Stimulated activated CD4-positive, alpha-beta T cell treated with anti-CD3 and anti-CD28 coated beads, TNF-alpha, amount 100 ng/mL, for 24 hours (primary cell): ENCODE data around the gene GFOD1.

Source experiments
- DNase-seq, 3 experiments: peaks; one replicate each; pipeline ENCODE4 v3.0.0-alpha.2; 2020; ENCODE audit warnings: low read depth in 3 of 3

GFOD1 gene

DNA sequence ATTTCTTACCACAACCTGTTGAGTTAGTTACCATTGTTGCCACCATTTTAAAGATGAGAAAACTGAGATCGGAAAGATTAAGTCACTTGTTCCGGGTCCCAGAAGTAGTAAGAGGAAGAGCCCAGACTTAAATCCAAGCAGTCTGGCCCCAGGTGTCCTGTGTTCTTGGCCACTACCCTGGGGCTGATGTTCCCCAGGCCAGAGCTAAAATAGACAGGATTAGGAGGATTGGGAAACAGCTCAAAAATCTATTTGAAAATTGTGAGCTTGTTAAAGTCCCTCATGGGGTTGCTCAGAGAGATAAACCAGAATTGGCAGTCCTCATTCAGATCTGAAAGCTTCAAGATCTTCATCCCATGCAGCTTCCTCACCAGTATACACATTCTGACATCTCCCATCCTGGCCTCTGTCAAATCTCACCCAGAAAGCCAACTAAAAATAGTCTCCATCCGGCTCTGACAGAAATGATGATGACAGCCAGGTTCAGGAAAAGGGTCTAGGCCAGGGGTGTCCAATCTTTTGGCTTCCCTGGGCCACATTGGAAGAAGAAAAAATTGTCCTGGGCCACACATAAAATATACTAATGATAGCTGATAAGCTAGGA, 62.0 kb downstream of the GFOD1 start:
- no peak for DNase-seq

DNA sequence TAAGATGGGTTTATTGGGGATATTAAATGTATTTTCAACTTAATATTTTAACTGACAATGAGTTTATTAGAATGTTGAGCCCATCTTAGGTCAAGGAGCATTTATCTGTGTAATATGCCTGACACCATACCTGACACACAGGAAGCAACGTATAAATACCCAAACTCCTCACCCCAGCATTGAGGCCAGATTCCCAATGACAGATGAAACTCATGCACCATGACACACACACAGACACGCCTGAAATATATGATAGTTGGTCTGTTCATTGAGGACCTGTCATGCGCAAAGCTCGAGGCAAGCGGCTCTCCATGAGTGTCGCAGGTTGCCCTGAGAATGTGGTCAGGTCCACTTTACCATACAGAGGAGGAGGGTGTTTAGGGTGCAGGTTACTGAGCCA, 64.1 kb downstream of the GFOD1 start:
- DNase-seq, result no peak

DNA sequence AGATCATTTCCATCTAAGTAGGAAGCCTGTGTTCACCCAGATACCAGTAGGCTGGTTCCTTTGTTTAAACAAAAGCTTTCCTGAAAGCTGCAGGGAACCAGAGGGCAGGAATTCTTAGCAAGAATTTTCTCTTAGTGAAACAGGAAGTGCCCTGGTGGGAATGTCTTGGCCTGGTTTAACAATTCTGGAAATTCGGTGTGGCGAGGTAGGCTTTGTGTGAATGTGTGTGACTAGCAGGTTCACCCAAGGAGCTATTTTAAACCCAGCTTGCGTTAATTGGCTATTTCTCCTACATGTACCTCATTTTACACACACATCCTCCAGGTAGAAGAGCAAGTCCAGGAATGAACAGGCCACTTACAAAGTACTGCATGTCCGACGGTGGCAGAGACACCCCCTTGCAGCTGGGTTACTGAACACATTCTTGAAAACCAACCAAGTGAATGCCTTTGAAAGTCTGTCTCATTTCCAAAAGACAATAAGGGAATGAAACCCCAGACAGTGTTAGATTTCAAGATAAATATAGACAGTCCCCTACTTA, 64.6 kb downstream of the GFOD1 start:
- no peak for DNase-seq

DNA sequence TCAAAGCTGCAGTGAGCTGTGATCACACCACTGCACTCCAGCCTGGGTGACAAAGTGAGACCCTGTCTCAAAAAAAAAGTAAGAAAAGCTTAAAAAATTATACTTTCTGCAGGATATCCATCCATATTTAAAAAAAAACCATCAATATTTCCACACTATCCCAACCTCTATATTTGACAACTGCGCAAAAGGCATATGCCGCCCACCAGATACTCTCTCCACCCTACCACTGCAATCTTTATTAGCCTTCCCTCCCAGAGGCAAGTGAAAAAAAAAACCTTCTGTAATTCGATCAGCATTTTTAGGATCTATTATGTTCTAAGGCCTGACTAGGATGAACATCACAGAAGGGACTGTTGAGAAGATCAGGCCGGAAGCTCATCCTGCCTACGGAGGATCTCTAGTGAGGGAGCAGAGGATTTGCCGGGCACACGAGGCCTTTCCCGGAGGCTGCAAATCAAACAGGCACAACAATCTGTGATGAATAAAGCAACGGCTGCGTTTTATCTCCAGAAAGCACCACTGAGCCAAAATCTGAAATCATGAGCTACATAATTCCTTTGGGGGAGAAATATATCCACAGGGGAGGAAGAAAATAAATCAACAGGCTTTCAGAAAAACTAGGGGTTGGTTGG, 65.9 kb downstream of the GFOD1 start:
- no peak for DNase-seq

DNA sequence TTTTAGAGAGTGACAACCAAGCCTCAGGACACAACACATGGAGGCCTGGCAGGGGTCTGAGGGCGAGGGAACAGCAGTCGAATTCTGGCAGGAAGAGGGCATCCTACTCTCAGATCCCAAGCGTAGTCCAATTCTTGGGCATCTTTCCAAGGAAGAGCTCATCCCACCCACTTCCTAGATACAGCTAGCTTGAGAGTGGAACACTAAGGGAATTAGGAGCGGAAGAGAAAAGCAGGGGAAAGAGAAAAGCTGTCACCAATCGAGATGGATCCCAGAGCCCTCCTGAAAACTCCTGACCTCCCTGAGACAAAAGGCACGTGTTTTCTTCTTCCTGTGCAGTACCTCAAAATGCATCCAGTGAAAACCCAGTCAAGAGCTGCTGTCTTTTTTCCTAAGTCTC, 67.1 kb downstream of the GFOD1 start:
- DNase-seq, result no peak

DNA sequence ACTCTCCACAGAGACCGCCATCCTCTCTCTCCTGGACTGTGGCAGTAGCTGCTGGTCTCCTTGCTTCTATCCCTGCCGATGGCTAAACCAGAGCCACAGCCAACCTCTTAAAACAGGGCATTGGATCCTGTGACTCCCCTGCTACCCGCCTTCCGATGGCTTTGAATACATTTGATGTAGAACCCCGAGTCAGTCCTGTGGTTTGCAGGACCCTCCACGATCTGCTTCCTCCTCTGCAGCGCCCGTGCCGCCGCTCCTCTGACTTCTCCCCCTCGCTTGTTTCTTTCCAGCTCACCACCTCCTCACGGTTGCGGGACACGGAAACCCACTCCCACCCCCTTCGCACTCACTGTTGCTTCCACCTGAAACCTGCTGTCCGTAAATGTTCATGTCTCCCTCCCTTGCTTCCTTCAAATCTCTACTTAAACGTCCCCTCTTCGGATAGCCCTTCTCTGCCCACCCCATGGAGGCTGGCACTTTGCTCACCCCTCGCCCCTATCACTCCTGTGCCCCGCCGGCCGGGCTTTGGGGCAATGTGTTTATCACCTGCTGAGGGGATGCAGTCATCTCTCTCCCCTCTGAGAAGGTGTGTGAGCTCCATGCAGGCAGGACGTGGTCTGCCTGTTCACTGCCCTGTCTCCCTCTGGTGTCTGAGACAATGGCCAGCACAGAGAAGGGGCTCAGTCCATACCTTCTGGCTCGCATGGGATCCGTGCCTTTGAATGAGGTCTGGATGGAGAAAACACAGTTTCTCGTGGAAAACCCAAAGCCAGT, 67.8 kb downstream of the GFOD1 start:
- no peak for DNase-seq

DNA sequence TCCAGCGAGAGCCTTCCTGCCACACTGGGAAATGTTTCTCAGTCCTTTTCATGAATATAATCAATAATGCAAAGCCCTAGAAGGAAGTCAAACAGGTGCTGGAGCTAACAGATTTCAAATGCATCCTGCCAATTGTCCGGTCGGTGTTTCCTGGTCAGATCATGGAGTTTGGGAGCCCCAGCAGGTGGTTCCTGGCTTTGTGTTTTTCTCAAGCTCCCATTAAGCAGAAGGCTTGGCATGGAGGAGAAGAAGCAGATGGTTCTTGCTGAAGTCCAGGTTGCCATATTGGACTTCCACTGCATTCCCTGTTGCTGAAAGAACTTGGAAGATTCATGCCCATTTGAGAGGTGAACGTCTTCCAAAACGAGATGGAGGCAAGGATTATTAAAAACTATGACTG, 68.6 kb downstream of the GFOD1 start:
- DNase-seq, result no peak

DNA sequence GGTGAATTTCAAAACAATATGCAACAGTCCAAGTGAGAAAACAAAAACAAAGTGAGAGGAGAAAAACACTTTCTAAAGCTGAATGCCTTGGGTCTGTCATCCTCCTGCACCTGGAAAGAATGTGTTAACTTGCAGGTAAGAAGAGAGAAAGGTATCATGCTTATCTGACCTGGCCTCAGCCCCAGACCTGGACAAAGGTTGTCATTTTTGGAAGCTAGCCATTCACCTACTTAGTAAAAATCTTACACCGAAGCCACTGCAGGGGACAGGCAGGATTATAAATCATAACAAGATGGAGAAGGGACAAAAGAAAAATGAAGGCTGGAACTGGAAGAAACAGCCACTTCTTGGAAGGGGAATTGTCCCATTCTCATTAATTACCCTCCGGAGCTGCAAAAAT, 69.4 kb downstream of the GFOD1 start:
- DNase-seq, result no peak

DNA sequence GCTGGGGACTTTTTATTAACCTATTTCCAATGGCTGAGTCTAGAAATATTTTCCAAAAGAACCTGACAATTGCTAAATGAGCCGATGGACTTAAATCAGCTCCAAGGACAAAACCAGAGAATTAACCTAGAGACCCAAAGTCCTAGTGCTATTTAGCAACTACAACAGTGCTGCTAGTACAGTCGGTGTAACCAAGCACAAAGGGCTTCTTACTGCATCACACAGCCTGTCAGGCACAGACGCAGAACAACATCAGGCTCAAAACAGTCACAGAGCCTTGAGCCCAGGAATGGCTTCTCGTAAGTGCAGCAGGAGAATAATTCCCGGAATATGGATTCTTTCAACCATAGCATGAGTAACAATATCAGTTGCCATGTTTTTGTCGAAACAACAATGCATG, 70.0 kb downstream of the GFOD1 start:
- no peak for DNase-seq

DNA sequence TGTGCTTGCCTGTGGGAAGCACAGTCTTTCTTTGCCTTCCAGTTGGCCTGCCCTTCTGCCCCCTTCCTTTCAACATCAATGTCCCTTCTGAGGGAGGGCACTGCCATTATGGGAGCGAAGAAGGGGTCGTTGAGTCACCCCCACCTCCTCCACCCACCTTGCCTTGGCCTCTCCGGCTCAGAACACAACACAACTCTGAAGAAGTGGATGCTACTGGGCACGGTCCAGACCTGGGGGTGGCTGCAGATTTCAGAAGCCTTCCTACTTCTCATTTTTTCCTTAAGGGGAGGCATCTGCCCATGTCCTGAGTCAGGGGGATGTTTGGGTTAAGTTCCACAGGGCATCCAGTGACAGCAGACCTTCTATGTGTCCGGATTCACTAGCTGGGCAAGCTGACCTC, 72.1 kb downstream of the GFOD1 start:
- DNase-seq, result no peak

DNA sequence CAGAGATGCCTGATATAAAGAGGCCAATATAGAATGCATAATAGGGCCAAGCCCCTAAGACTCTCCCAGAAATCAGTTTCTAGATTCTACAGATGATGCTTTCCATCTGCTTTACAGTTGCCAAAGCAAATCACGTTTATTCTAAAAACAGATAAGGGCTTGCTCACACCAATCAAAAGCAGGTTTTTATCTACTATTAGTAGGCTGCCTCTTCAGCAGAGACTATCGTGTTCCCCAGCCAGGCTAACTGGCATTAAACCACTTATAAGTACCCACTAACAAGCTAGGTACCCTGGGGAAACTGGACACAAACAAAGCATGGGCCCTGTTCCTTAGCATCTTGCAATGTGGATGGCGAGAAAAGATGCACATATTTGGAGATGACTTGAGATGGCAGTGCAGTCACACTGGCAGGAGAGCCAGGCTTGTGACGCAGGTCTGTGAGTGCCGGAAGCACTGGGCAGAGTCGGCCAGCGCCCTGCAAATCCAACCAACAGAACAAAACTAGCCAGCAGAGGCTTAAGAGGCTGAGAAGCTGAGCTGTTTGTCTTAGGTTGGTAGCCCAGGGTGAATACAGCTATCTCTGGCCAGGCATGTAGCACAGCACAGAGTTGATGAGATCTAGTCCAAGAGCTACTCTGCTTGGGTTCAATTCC, 73.4 kb downstream of the GFOD1 start:
- no peak for DNase-seq

DNA sequence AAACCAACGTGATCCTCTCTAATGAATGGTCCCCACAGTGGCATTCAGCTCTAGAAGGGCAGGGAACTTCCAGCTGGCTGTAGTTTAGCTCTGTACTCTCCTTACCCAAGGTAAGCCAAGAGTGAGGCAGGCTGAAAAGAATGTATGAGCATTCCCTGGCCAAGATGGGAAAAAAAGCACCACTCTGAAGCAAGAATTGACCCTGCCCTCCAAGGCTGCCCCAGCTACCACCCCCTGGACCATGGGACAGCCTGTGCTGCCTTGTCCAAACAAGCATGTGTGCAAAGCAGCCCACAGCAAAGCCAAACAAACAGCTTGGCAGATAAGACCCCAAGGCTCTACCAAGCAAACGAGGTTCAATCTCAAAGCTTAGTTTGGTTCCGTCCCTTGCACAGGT, 73.9 kb downstream of the GFOD1 start:
- DNase-seq, result no peak

DNA sequence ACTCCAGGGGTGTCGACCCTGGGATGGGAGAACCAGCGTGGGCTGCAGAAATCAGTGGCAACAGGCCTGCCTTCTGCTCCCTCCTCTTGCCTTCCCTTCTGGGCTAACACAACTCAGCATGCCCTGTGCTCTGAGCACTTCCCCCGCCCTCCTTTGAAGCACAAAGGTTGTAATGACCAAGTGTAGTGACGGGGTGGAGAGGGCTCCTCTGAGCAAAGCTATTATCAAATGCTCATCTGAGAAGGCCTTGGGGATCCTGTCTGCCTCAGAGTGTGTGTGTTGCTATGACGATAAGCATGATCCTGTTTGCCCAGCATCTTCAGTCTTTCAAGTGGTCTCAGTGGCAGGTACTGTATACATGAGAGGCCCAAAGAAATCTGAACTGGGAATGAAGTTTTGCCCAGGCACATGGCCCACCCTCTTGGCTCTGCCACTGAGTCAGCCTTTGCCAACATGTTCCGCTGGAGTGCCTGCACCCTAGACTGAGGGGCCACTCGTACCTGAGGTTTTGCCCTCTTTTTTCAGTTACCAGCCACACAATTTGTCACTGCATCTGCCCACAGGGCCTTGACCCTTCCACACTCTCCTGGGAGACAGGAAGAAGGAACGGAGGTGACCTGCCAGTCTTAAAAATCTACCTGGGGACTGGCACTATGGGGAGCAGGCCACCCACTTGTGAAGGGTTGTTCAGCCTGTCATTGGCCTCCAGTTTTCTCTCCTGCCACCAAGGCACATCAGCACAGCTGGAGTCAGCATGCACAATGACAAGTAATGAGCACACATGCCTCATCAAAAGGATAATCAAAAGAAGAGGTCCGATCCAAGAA, 74.5 kb downstream of the GFOD1 start:
- no peak for DNase-seq

DNA sequence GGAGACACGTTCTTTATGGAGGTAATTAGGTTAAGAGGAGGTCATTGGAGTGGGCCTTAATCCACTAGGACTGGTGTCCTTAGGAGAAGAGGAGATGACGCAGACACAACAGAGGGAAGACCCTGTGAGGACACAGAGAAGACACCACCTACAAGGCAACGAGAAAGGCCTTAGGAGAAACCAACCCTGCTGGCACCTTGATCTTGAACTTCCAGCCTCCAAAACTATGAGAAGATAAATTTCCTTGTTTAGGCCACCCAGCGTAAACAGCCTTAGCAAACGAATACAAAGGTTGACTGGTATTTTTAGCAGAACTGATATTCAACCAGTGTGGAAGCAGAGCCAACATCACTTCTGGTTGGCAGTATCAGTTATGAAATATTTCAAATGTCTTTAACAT, 75.2 kb downstream of the GFOD1 start:
- no peak for DNase-seq

DNA sequence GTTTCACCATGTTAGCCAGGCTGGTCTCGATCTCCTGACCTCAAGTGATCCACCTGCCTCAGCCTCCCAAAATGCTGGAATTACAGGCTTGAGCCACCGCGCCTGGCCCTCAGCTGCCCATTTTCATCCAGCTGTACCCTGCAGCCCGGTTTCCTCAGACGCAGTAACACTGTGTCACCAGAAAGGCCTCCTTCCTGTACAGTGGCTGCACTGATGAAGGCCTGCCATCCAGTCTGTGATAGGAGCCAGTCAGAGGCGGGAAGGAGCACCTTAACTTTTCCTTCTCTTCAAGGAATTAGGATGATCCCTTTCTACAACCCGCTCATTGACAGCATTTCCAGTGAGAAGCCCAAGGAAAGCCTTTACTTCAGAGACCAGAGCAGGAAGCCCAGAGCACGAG, 75.9 kb downstream of the GFOD1 start:
- DNase-seq, result no peak

DNA sequence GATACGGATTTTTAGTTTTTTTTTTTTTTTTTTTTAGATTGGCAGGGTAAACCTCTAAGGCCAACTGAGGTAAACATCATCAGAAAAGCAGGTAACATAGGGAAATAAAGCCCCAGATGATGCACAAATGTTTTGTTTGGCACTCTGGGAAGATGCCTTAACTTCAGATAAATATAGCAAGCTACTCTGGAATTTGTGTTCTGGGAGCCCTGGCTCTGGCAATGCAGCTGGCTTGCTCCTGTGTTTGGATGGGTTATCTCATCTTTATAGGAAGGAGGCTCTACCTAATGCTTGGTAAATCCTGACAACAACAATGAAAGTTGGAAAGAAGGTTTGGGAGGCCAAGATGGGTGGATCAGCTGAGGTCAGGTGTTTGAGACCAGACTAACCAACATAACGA, 77.4 kb downstream of the GFOD1 start:
- no peak for DNase-seq

DNA sequence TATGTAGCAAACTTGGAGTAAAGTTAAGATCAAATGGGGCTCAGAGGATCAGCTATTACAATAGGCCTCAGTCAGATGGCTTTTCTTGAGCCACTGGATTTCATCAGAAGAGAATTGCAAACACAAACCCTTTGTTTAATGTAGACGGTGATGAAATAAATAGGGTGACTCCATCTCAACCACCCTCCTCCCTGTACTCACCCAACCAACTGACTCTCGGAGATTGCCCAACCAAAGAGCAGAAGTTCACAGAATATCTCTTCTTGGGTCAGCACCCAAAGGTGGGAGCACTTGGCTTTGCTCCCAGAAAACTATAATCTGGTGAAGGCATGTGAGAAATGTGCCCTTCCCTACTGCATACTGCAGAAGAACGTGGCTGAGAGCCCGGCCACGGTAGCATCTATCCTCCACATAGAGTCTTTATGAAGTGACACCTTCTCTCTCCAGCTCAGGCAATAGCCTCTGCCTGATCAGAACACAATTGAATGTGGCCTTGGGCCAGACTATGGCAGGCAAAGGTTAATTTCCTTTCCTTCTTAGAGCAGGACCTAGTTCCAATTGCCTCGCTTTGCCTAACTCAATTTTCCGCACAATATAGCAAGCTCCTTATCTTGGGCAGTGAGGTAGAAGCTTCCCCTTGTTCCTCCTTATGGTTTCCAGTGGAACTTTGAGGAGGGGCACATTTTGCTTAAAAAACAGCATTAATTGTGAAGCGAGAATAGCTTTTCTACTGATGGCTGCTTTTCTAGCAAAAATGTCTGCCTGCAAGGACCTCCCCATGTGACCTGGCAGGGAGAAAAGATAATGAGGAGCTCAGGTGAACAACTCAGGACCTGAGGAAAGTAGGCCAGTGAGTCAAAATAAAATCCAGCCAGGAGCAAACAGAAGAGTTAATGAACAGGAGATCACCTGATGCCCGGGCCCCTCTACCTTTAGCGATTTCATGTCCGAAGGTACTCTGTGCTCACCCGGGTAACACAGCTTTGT, 79.4 kb downstream of the GFOD1 start:
- no peak for DNase-seq

DNA sequence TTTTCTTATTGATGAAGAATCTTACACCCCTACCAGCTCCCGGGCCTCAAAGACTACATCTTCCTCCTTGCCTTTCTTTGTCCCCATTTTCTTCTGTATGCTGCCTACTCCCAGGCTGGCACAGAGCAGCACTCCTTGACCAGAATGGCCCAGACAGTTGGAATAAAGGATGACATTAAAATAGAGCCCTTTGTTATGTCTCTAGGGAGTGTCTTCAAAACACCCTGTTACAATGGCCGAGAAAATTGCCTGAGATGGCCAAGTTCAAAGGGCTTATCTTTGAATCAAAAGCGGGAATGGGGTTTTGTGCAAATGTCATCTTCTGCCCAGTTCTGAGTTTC, 80.1 kb downstream of the GFOD1 start:
- no peak for DNase-seq

DNA sequence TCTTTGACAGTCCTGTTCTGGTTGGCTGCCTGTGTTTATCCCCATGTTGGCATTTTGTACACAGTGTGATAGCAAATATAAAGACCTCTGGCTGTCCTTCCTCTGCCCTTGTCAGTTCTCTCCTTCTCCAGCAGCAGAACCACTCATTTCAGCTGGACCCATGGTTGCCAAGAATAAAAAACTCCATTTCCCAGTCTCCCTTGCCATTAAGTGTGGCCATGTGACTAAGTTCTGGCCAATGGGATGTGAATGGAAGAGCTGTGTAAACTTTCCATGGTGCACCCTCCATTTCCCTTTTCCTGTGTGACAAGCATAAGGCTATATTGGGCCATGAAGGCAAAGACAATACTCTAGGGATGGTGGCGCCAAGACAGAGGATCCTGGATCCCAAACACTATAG, 80.6 kb downstream of the GFOD1 start:
- DNase-seq, result no peak

DNA sequence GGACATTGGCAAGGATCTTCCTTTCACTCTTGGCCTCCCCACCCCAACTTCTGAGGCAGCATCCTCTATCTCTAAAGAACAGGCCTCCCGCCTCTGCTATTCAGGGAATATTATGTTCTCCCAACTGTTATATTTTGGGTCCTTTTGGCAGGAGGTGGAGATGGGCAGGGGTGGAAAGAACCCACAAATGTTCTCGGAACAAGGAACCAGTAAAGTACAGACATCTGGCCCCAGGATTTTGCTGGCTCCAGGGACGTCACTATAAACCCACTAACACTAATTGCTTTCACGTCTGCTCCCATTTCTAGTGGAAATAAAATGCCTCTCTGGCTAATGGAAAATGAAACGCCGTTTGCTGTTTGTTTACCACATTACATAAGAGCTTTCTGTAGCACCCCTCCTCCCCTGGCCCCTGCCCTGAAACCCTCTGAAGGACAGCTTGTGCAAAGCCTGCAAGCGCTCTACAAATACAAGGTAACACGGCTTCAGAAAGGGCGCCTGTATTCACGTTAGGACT, 81.4 kb downstream of the GFOD1 start:
- no peak for DNase-seq
